MM.1S (cell line): ENCODE results near the gene CDC42EP2.

ENCODE experiments used
- DNase-seq: peaks from one replicate; pipeline ENCODE4 v3.0.0-alpha.2; 2015
- H2AFZ ChIP-seq: fragments of 300-600 bp; sonication (generic); 2 replicates; pipeline ENCODE4 v1.6.0; 2016; ENCODE audit warnings: antibody characterized with exemption, low read length
- H3F3A ChIP-seq: fragments of 300-600 bp; sonication (generic); 2 replicates; pipeline ENCODE4 v1.6.1; 2016; ENCODE audit warnings: mild to moderate bottlenecking, antibody characterized with exemption, low read length, moderate library complexity, mixed read lengths; ENCODE audit not compliant: insufficient read depth
- H3K27ac ChIP-seq: fragments of 300-600 bp; sonication (generic); 2 replicates; pipeline ENCODE4 v1.5.1; 2016; ENCODE audit warnings: mild to moderate bottlenecking, low read length
- H3K27me3 ChIP-seq: fragments of 300-600 bp; sonication (generic); replicated peaks from 2 replicates; pipeline ENCODE4 v1.6.0; 2016; ENCODE audit warnings: low read length; ENCODE audit not compliant: insufficient read depth
- H3K36me3 ChIP-seq: fragments of 300-600 bp; sonication (generic); replicated peaks from 2 replicates; pipeline ENCODE4 v1.6.1; 2016; ENCODE audit warnings: mild to moderate bottlenecking, low read length, mixed read lengths; ENCODE audit not compliant: insufficient read depth
- H3K4me1 ChIP-seq: fragments of 300-600 bp; sonication (generic); 2 replicates; pipeline ENCODE4 v1.6.1; 2016; ENCODE audit warnings: low read length, mixed read lengths
- H3K4me2 ChIP-seq: fragments of 300-600 bp; sonication (generic); 2 replicates; pipeline ENCODE4 v1.6.0; 2016; ENCODE audit warnings: low read depth, low read length
- H3K4me3 ChIP-seq: fragments of 300-600 bp; sonication (generic); 2 replicates; pipeline ENCODE4 v1.5.1; 2016; ENCODE audit warnings: low read length, mixed read lengths
- H3K79me2 ChIP-seq: fragments of 300-600 bp; sonication (generic); 2 replicates; pipeline ENCODE4 v1.6.1; 2016; ENCODE audit warnings: mixed run types, low read length, mixed read lengths
- H3K9ac ChIP-seq: fragments of 300-600 bp; sonication (generic); 2 replicates; pipeline ENCODE4 v1.6.1; 2016; ENCODE audit warnings: low read length, mixed read lengths
- H3K9me2 ChIP-seq: fragments of 300-600 bp; sonication (generic); replicated peaks from 2 replicates; pipeline ENCODE4 v1.6.1; 2016; ENCODE audit warnings: mild to moderate bottlenecking, low read length, mixed read lengths; ENCODE audit not compliant: insufficient read depth
- H3K9me3 ChIP-seq: fragments of 300-600 bp; sonication (generic); replicated peaks from 2 replicates; pipeline ENCODE4 v1.6.1; 2016; ENCODE audit warnings: mild to moderate bottlenecking, low read length, mixed read lengths; ENCODE audit not compliant: insufficient read depth
- H4K20me1 ChIP-seq: fragments of 300-600 bp; sonication (generic); 2 replicates; pipeline ENCODE4 v1.6.1; 2016; ENCODE audit warnings: mild to moderate bottlenecking, low read length, moderate library complexity, mixed read lengths; ENCODE audit not compliant: insufficient read depth
- EZH2 ChIP-seq: fragments of 300-600 bp; sonication (generic); optimal IDR thresholded peaks from 2 replicates; pipeline ENCODE3; 2017; ENCODE audit warnings: low read depth, mild to moderate bottlenecking, antibody characterized with exemption, low read length, mixed read lengths
- EZH2phosphoT487 ChIP-seq: fragments of 300-600 bp; sonication (generic); IDR thresholded peaks from 2 replicates; pipeline ENCODE4 v1.6.1; 2018; ENCODE audit warnings: antibody characterized with exemption, low read length
- TF ChIP-seq, protein P1 (sequence below): fragments of 300-600 bp; sonication (generic); IDR thresholded peaks from 2 replicates; pipeline ENCODE4 v1.5.1; 2016; ENCODE audit warnings: antibody characterized with exemption, low read length, mixed read lengths

CDC42EP2 gene

GRCh38 chr11:65286686-65287085 lies 28.0 kb upstream of the CDC42EP2 start:
- Histone ChIP-seq H3K4me3 (no peak overlapping the region), H3K27ac (no peak overlapping the region), H3K9me3 (no peaks in the 10 kb centered on the region), H3K79me2 (no peaks in the 10 kb centered on the region), H2AFZ (no peak overlapping the region), H3F3A (no peaks in the 10 kb centered on the region), H3K9ac (no peak overlapping the region), H3K9me2 (no peaks in the 10 kb centered on the region), H3K36me3 (peaks cover 9% of the 10 kb centered on the region; the same call in 1 of the 2 replicates), H4K20me1 (no peaks in the 10 kb centered on the region), H3K4me1 (no peaks in the 10 kb centered on the region), H3K27me3 (no peaks in the 10 kb centered on the region), H3K4me2 (no peak overlapping the region)
- no peak for TF ChIP-seq EZH2
- TF ChIP-seq, protein P1, sequence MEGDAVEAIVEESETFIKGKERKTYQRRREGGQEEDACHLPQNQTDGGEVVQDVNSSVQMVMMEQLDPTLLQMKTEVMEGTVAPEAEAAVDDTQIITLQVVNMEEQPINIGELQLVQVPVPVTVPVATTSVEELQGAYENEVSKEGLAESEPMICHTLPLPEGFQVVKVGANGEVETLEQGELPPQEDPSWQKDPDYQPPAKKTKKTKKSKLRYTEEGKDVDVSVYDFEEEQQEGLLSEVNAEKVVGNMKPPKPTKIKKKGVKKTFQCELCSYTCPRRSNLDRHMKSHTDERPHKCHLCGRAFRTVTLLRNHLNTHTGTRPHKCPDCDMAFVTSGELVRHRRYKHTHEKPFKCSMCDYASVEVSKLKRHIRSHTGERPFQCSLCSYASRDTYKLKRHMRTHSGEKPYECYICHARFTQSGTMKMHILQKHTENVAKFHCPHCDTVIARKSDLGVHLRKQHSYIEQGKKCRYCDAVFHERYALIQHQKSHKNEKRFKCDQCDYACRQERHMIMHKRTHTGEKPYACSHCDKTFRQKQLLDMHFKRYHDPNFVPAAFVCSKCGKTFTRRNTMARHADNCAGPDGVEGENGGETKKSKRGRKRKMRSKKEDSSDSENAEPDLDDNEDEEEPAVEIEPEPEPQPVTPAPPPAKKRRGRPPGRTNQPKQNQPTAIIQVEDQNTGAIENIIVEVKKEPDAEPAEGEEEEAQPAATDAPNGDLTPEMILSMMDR, result no peak
- TF ChIP-seq EZH2phosphoT487, result no peak
- no peak for DNase-seq

DNA sequence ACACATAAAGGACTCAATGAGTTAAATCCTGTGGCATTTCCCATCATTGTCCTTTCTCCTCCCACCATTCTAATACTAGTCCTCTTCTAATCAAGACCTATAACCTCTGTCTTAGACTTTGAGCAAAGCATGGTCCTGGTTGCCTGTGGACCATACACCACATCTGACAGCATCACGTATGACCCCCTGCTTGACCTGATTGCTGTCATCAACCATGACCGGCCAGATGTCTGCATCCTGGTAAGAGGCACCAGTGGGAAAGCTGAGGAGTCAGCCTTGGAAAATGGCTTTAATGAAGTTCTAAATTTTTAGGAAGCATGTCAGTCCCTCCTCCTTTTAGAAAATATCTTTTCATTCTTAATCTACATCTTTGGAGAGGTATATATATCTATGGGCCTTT lies 27.1 kb upstream of the CDC42EP2 start:
- no peaks in the 10 kb centered on the region for H3K79me2 ChIP-seq
- H3K27ac ChIP-seq, result no peak overlapping the region
- no peak for TF ChIP-seq EZH2phosphoT487
- TF ChIP-seq, protein P1, result no peak
- no peak for TF ChIP-seq EZH2
- H3K9me2 ChIP-seq, result no peaks in the 10 kb centered on the region
- H3K4me2 ChIP-seq, result no peak overlapping the region
- no peaks in the 10 kb centered on the region for H4K20me1 ChIP-seq
- H3K9me3 ChIP-seq, result no peaks in the 10 kb centered on the region
- peaks cover 9% of the 10 kb centered on the region; the same call in 1 of the 2 replicates for H3K36me3 ChIP-seq
- H3K27me3 ChIP-seq, result no peaks in the 10 kb centered on the region
- H2AFZ ChIP-seq, result no peak overlapping the region
- no peak overlapping the region for H3K9ac ChIP-seq
- H3K4me3 ChIP-seq, result no peak overlapping the region
- H3K4me1 ChIP-seq, result no peaks in the 10 kb centered on the region
- DNase-seq, result no peak
- no peaks in the 10 kb centered on the region for H3F3A ChIP-seq

- H3K27me3 ChIP-seq, result no peaks in the 10 kb centered on the region
- H4K20me1 ChIP-seq, result no peaks in the 10 kb centered on the region
- no peak overlapping the region for H3K27ac ChIP-seq
- H3K4me3 ChIP-seq, result no peak overlapping the region
- H3K9me3 ChIP-seq, result no peaks in the 10 kb centered on the region
- H3K79me2 ChIP-seq, result no peaks in the 10 kb centered on the region
- H3K9me2 ChIP-seq, result no peaks in the 10 kb centered on the region
- TF ChIP-seq EZH2phosphoT487, result no peak
- TF ChIP-seq, protein P1, result no peak
- no peak for TF ChIP-seq EZH2
- peaks cover 9% of the 10 kb centered on the region; the same call in 1 of the 2 replicates for H3K36me3 ChIP-seq
- no peaks in the 10 kb centered on the region for H3K4me1 ChIP-seq
- no peak overlapping the region for H3K4me2 ChIP-seq
- no peaks in the 10 kb centered on the region for H3F3A ChIP-seq
- H2AFZ ChIP-seq, result no peak overlapping the region
- no peak overlapping the region for H3K9ac ChIP-seq
- no peak for DNase-seq
Observed at GRCh38 chr11:65288706-65289536, 25.7 kb upstream of the CDC42EP2 start.
